Esophagus squamous epithelium (tissue), 5 donors: ENCODE measurements around the gene STT3B. TPM values are rescaled to one million over a fixed set of nuclear protein-coding genes. Genes with fewer than 3 reads are reported as not detected.

Source experiments
- DNase-seq: peaks from one replicate; lab custom pipeline; 2025; lab: John Stamatoyannopoulos, UW
- H3K27ac ChIP-seq, 4 donors: fragments of 200-600 bp; sonication (generic); one replicate each; pipeline ENCODE4 v1.5.1; 2016 to 2019; ENCODE audit warnings: mild to moderate bottlenecking in 1 of 4
- H3K27me3 ChIP-seq, 4 donors: fragments of 200-600 bp; sonication (generic); 1 replicate in 3 of 4; 2 replicates in 1 of 4; pipeline versions ENCODE4 v1.5.1 to v1.6.0; 2017 to 2021; ENCODE audit warnings: antibody characterized with exemption in 1 of 4
- H3K36me3 ChIP-seq, 3 donors: fragments of 200-600 bp; sonication (generic); one replicate each; pipeline ENCODE4 v1.5.1; 2016 to 2019
- H3K4me1 ChIP-seq, 3 donors: fragments of 200-600 bp; sonication (generic); one replicate each; pipeline ENCODE4 v1.5.1; 2017 to 2019
- H3K4me3 ChIP-seq, 4 donors: fragments of 200-600 bp; sonication (generic); 1 replicate in 3 of 4; 2 replicates in 1 of 4; pipeline ENCODE4 v1.5.1; 2016 to 2019; ENCODE audit warnings: mild to moderate bottlenecking in 2 of 4, moderate library complexity in 1 of 4
- H3K9me3 ChIP-seq, 3 donors: fragments of 200-600 bp; sonication (generic); one replicate each; pipeline ENCODE4 v1.5.1; 2016 to 2019
- POLR2A ChIP-seq, 4 donors: fragments of 450-650 bp; IDR thresholded peaks; one replicate each; pipeline ENCODE4 v1.6.1; 2017; ENCODE audit warnings: antibody characterized with exemption in 4 of 4, mild to moderate bottlenecking in 4 of 4, moderate library complexity in 3 of 4
- WGBS, 2 donors: methylation state at CpG; one replicate each; pipeline ENCODE4 v1.1.5; 2018; 5-methylcytosine and 5-hydroxymethylcytosine counted together
- intact Hi-C: fragments of 100-400 bp; cut with DNase I; formaldehyde crosslinking; loops from one replicate; pipeline ENCODE4 v1.15.0; 2022
- total RNA-seq, 4 donors: library from RNA; depleted of rRNA; stranded (reverse); fragments of >200 nt; gene quantifications; one replicate each; pipeline ENCODE4 v1.1.0, GENCODE V29; 2016
- TF ChIP-seq, protein P1 (sequence below), 6 experiments: fragments of 450-650 bp in 4 of 6; fragments of 200-600 bp in 2 of 6; sonication (generic) in 2 of 6; IDR thresholded peaks; one replicate each; pipeline ENCODE4 v1.5.1; 2016 to 2019; ENCODE audit warnings: antibody characterized with exemption in 6 of 6, mild to moderate bottlenecking in 4 of 6, moderate library complexity in 4 of 6
- donor health status: DM: yes; HTN: yes; CAD: no.

STT3B gene
- total RNA-seq, 4 donors from 2014 or later: 82.1 to 123 (median 93.5) TPM

DNA sequence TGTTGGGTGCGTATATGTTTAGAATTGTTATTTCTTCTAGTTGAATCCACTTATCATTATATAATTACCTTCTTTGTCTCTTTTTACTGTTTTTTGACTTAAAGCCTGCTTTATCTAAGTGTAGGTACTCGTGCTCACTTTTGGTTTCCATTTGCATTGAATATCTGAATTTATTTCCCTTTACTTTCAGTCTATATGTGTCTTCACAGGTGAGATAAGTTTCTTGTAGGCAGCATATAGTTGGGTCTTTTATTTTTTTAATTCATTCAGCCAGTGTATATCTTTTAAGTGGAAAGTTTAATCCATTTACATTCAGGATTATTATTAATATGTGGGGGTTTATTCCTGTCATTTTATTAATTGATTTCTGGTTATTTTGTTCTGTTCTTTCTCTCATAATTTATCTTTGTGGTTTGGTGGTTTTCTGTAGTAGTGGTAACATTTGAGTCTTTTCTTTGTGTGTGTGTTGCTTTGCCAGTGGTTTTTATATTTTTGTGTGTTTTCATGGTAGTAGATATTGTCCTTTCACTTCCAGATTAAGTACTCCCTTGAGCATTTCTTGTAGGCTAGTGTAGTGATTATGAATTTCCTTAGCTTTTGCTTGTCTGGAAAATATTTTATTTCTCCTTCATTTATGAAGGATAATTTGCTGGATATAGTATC is 27.3 kb downstream of the STT3B start:
- intact Hi-C loops: no loop called here
- no peak for TF ChIP-seq POLR2A (IDR thresholded peaks at IDR 0.05)
- TF ChIP-seq, protein P1, sequence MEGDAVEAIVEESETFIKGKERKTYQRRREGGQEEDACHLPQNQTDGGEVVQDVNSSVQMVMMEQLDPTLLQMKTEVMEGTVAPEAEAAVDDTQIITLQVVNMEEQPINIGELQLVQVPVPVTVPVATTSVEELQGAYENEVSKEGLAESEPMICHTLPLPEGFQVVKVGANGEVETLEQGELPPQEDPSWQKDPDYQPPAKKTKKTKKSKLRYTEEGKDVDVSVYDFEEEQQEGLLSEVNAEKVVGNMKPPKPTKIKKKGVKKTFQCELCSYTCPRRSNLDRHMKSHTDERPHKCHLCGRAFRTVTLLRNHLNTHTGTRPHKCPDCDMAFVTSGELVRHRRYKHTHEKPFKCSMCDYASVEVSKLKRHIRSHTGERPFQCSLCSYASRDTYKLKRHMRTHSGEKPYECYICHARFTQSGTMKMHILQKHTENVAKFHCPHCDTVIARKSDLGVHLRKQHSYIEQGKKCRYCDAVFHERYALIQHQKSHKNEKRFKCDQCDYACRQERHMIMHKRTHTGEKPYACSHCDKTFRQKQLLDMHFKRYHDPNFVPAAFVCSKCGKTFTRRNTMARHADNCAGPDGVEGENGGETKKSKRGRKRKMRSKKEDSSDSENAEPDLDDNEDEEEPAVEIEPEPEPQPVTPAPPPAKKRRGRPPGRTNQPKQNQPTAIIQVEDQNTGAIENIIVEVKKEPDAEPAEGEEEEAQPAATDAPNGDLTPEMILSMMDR (IDR thresholded peaks at IDR 0.05): no peak

DNA sequence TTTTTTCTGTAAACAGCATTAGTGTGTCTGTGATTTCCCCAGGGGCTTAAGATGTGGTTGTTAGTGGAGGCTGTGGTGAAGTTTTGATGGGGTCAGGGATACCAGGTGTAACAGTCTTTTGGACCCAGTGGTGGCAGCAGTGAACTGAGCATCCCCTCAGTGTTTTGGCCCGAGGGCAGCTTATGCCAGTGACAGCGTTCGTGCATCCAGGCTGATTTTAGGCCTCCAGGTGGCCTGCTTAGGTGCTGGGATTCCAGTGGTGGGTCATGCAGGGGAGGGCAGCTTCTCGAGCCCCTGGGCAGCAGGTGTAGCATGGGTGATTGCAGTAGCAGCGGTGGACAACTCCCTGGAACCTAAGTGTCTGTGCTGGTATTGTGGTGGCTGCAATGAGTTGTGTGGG is 29.2 kb downstream of the STT3B start:
- H3K27ac ChIP-seq: no peak overlapping the region
- H3K4me1 ChIP-seq: peaks cover 0 to 25% (median 5%) of the 10 kb centered on the region in 3 donors
- DNase-seq: no peak
- no peak for TF ChIP-seq POLR2A (IDR thresholded peaks at IDR 0.05)
- TF ChIP-seq, protein P1 (IDR thresholded peaks at IDR 0.05): no peak
- intact Hi-C loops: no loop called here
- no peaks in the 10 kb centered on the region for H3K27me3 ChIP-seq
- no peaks in the 10 kb centered on the region for H3K36me3 ChIP-seq
- peaks cover 0 to 8% (median 0%) of the 10 kb centered on the region in 3 donors for H3K9me3 ChIP-seq
- H3K4me3 ChIP-seq: no peak overlapping the region
- WGBS, 2 donors: 40% methylated on average over 1 of the region's 5 CpGs; no CpG with 5 or more reads in 1 of the 2 donors

More for the DNA sequence above, 27.3 kb downstream of the STT3B start:
- no peak overlapping the region for H3K27ac ChIP-seq
- 90% methylated on average over 2 of the region's 2 CpGs for WGBS, 2 donors
- H3K4me1 ChIP-seq: peaks cover 0 to 19% (median 3%) of the 10 kb centered on the region in 3 donors
- H3K4me3 ChIP-seq: no peak overlapping the region
- DNase-seq: no peak
- H3K36me3 ChIP-seq: no peaks in the 10 kb centered on the region
- H3K27me3 ChIP-seq: no peaks in the 10 kb centered on the region
- H3K9me3 ChIP-seq: peaks cover 0 to 8% (median 0%) of the 10 kb centered on the region in 3 donors

DNA sequence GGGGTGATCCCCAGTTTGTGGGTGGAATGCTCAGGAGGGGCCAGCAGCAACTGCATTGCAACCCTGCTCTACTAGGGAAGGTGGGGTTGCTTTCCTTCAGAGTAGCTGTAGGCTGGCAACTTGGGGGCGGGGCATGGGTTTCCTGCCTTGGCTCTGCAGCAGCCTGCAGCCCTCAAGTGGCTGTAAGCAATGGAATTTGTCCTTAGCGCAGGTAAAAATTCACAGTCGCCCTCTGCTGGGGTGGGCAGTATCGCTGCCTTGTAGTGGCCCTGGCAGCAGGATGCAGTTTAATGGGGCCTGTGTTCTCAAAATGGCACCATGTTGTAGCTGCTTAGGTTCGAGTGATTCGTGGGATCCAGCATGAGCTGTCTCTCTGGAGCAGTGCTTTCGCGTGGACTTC is 29.8 kb downstream of the STT3B start:
- DNase-seq: no peak
- intact Hi-C loops: no loop called here
- H3K27ac ChIP-seq: no peak overlapping the region
- H3K27me3 ChIP-seq: no peaks in the 10 kb centered on the region
- peaks cover 0 to 8% (median 0%) of the 10 kb centered on the region in 3 donors for H3K9me3 ChIP-seq
- H3K36me3 ChIP-seq: no peaks in the 10 kb centered on the region
- H3K4me1 ChIP-seq: peaks cover 0 to 31% (median 5%) of the 10 kb centered on the region in 3 donors
- H3K4me3 ChIP-seq: no peak overlapping the region
- no peak for TF ChIP-seq POLR2A (IDR thresholded peaks at IDR 0.05)
- TF ChIP-seq, protein P1 (IDR thresholded peaks at IDR 0.05): no peak
- WGBS, 2 donors: 87 to 95% methylated on average over 6 to 7 of the region's 8 CpGs

GRCh38 chr3:31565288-31565687 is 32.6 kb downstream of the STT3B start:
- DNase-seq: no peak
- Histone ChIP-seq H3K36me3 (no peaks in the 10 kb centered on the region), H3K9me3 (peaks cover 0 to 6% (median 0%) of the 10 kb centered on the region in 3 donors), H3K4me1 (peaks cover 0 to 40% (median 5%) of the 10 kb centered on the region in 3 donors), H3K27me3 (no peaks in the 10 kb centered on the region), H3K4me3 (no peak overlapping the region), H3K27ac (no peak overlapping the region)
- intact Hi-C loops: no loop called here
- WGBS, 2 donors: 23 to 26% methylated on average over 1 of the region's 1 CpG
- TF ChIP-seq POLR2A (IDR thresholded peaks at IDR 0.05): no peak
- TF ChIP-seq, protein P1 (IDR thresholded peaks at IDR 0.05): no peak

GRCh38 chr3:31567036-31567435 is 34.3 kb downstream of the STT3B start:
- WGBS, 2 donors: 80 to 89% methylated on average over 1 of the region's 1 CpG
- H3K4me1 ChIP-seq: peaks cover 0 to 39% (median 5%) of the 10 kb centered on the region in 3 donors
- H3K27me3 ChIP-seq: no peaks in the 10 kb centered on the region
- H3K27ac ChIP-seq: no peak overlapping the region
- DNase-seq: no peak
- TF ChIP-seq, protein P1 (IDR thresholded peaks at IDR 0.05): peak in 1 of 6 experiments; percentile 10
- no peak for TF ChIP-seq POLR2A (IDR thresholded peaks at IDR 0.05)
- no peaks in the 10 kb centered on the region for H3K36me3 ChIP-seq
- no peaks in the 10 kb centered on the region for H3K9me3 ChIP-seq
- intact Hi-C loops: no loop called here
- H3K4me3 ChIP-seq: no peak overlapping the region
